ENCODE measurements around the gene DZIP1L.
"Not testable (repeated sequence)": the region's sequence is repeated elsewhere in the genome, so short reads cannot be mapped to it uniquely, and the experiment has no call there.

Gene DZIP1L

GRCh38 chr3:138114988-138115971 lies at the start of gene DZIP1L:
Gene DZIP1L (minus strand): TSS chr3:138115608. CDS start chr3:138103971, 11,637 bp downstream.
- peak; percentile 66 for TF ChIP-seq CTCF (IDR thresholded peaks at IDR 0.05; ENCODE audit: control insufficient read depth, extremely low read depth, insufficient read depth)
- peak within 1 kb of the TSS; percentile 57 for H3K4me3 ChIP-seq (ENCODE audit: low read depth, low read length)
- DNase-seq (ENCODE audit: low read depth) = no peak

- no peak for DNase-seq (ENCODE audit: low read depth)
- TF ChIP-seq CTCF (IDR thresholded peaks at IDR 0.05; ENCODE audit: control insufficient read depth, extremely low read depth, insufficient read depth) = no peak
Measured at GRCh38 chr3:138165061-138165460, 49.7 kb upstream of the DZIP1L start.

GRCh38 chr3:138157743-138158142 lies 42.3 kb upstream of the DZIP1L start:
- no peak for DNase-seq (ENCODE audit: low read depth)
- no peak for TF ChIP-seq CTCF (IDR thresholded peaks at IDR 0.05; ENCODE audit: control insufficient read depth, extremely low read depth, insufficient read depth)
- no peak overlapping the region for H3K4me3 ChIP-seq (ENCODE audit: low read depth, low read length)

More at GRCh38 chr3:138165061-138165460, 49.7 kb upstream of the DZIP1L start:
- no peak overlapping the region for H3K4me3 ChIP-seq (ENCODE audit: low read depth, low read length)

GRCh38 chr3:138154534-138154933 lies 39.1 kb upstream of the DZIP1L start:
- H3K4me3 ChIP-seq (ENCODE audit: low read depth, low read length) = no peak overlapping the region
- DNase-seq (ENCODE audit: low read depth) = no peak
- TF ChIP-seq CTCF (IDR thresholded peaks at IDR 0.05; ENCODE audit: control insufficient read depth, extremely low read depth, insufficient read depth) = no peak

- no peak overlapping the region for H3K4me3 ChIP-seq (ENCODE audit: low read depth, low read length)
- no peak for DNase-seq (ENCODE audit: low read depth)
- no peak for TF ChIP-seq CTCF (IDR thresholded peaks at IDR 0.05; ENCODE audit: control insufficient read depth, extremely low read depth, insufficient read depth)
Measured at GRCh38 chr3:138148503-138148902, 33.1 kb upstream of the DZIP1L start.

GRCh38 chr3:138142181-138142580 lies 26.8 kb upstream of the DZIP1L start:
- DNase-seq (ENCODE audit: low read depth); H3K4me3 ChIP-seq (ENCODE audit: low read depth, low read length): not testable (repeated sequence)

- H3K4me3 ChIP-seq (ENCODE audit: low read depth, low read length) = no peak overlapping the region
- DNase-seq (ENCODE audit: low read depth) = no peak
- TF ChIP-seq CTCF (IDR thresholded peaks at IDR 0.05; ENCODE audit: control insufficient read depth, extremely low read depth, insufficient read depth) = no peak
Measured at GRCh38 chr3:138140940-138141339, 25.5 kb upstream of the DZIP1L start.

All from LNCaP clone FGC (cell line).